GM21529 (cell line): Measurements from ENCODE around the gene PRTFDC1.

ENCODE experiments used
- ATAC-seq: cut with Tn5 transposase; IDR thresholded peaks from one replicate; pipeline ENCODE4 v1.9.1; 2021; ENCODE audit not compliant: unreplicated experiment

The PRTFDC1 gene

DNA sequence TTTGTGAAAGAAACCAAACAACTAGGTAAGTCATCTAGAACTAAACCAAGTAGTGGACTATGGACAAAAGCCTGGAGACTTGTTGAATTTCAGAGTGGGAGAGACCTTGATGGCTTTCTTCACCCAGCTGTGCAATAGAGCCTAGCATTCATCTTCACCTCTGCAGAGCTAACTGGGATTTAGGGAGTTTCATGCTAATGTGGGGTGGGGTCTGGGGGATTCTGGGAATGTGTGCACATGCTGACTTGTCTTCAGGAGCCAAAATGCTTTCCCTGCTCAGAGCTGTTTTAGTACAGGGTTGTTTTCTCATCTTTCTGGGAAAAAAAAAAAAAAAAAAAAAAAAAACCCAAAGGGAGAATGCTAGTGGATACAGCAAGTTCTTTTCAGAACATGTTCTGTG is 147.4 kb downstream of the PRTFDC1 start:
- ATAC-seq: no peak

DNA sequence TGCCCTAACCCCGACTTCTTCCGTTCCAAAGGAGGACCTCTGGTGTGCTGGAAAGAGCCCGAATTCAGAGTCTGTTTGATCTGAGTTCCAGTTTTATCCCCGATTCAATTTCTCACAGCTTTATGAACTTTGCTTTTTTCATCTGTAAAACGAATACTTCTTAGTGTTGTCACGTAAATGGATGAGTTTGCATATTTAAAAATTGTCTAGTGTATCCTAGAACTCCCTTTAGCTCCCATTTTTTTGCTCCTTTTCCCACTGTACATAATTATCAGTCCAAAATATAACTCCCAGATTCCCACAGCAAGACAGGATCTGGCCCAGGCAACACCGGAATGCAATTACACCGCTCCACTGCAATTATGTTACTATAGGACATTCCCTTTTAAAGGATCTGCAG is 148.0 kb downstream of the PRTFDC1 start:
- no peak for ATAC-seq

DNA sequence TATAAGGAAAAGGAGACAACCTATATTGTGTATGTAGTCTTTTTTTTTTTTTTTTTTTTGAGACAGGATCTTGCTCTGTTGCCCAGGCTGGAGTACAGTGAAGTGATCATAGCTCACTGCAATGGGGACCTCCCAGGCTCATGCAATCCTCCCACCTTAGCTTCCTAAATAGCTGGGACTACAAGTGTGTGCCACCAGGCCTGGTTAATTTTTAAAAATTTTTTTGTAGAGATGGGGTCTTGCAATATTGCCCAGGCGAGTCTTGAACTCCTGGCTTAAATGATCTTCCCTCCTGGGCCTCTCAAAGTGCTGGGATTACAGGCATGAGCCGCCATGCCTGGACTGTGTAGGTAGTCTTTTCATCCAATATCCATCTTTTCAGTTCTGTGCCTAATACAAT is 150.0 kb downstream of the PRTFDC1 start:
- ATAC-seq: no peak

DNA sequence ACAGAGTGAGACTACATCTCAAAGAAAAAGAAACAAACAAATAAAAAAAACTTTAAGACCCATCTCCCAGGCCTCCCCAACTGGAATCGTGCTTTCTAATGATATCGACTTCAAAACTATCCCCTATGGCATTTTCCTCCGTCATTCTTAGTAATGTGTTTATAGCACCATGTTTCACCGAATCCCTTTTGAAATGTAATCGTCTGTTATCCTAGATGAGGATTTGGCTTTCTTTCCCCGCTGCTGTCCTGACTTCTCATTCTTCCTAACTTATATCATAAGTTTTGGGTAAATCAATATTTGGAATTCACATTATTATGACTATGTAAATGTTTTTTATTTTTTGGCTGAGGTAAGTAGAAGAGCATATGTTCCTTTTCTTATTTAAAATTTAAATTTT is 151.5 kb downstream of the PRTFDC1 start:
- ATAC-seq: no peak
